GM21447 (cell line): ENCODE results near the gene SAC3D1.
"Not testable (repeated sequence)": the region's sequence is repeated elsewhere in the genome, so short reads cannot be mapped to it uniquely, and the experiment has no call there.

Experiments used
- ATAC-seq: cut with Tn5 transposase; IDR thresholded peaks from one replicate; pipeline ENCODE4 v1.9.1; 2021; ENCODE audit not compliant: unreplicated experiment

The SAC3D1 gene

DNA sequence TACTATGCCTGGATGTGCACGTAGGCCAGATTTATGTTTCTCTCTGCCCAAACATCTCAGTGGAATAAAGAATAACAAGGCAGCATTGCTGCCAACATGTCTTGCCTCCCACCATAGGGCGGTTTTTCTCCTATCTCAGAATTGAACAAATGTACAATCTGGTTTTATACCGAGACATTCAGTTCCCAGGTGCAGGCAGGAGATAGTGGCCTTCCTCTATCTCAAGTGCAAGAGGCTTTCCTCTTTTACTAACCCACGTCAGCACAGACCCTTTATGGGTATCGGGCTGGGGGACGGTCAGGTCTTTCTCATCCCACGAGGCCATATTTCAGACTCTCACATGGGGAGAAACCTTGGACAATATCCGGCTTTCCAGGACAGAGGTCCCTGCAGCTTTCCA is 17.5 kb upstream of the SAC3D1 start:
- not testable (repeated sequence) for ATAC-seq

DNA sequence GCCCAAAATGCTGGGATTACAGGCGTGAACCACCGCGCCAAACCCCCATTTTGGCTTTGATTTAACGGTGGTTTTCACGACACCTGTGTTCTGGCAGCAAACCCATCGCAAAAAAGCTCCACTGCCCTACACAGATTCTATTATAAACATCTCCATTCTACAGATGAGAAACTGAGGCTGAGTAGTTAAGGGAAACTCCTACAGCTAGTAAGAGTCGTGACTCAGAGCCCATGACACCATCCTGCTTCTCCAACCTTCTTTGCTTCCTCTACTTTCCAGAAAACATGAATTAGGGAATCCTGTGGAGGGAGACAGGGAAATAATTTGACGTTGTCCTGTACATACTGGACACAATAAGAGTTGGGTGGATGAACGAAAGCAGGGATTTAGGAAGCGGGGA is 14.2 kb upstream of the SAC3D1 start:
- no peak for ATAC-seq

DNA sequence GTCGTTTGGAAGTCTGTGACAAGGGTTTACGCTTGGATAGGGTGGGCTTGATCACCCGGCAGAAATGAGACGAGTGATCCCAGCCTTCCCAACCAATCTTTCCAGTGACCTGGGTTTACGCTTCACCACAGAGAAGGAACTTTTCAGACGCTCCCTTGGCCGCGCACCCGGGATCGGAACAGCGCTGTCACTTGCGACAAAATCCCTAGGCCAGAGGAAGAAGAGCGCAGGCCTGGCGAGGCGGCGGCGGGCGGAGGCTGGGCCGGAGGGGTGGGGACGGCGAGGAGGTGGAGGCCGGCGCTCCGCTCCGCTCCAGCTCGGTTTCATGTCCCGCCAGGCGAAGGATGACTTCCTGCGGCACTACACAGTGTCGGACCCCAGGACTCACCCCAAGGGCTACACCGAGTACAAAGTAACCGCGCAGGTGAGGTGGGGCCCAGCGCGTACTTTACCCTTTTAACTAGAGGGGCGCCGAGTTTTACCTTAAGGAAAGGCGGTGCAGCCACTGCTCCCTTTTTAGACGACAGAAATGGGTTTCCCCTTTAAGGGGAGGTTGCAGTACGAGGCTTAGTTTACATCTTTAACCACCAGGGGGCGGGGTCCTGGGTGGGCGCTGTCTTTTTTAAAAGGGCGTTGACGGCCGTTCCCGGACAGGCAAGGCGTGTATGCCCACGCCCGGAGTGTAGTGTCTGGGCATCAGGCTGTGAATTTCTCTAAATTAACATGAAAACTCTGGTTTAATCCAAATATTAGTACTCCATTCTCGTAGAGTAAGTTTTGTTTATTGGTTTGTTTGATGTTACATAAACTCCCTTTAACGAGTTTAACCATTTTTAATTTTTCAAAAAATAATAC is 13.6 kb upstream of the SAC3D1 start, which contains the start of gene SNX15:
Gene SNX15, plus strand, starts transcription at position 227 of the 855 bp plus-strand sequence. Its CDS starts 99 bp downstream, at position 326.
- peak; percentile 78 for ATAC-seq

DNA sequence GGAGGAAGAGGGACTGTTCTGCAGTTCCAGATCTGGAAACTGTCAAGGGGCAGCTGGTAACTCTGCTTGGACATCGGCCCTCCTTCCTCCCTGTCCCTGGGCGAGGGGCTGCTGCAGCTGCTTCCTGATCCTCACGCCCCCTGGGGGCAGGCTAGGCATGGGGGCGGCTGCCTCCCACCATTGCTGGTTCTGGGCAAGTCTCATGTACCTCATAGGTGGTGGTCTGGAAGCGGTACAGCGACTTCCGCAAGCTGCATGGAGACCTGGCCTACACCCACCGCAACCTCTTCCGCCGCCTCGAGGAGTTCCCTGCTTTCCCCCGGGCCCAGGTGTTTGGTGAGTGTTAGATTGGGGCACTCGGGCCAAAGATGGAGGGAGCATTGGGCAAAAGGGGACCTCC is 8.8 kb upstream of the SAC3D1 start:
- no peak for ATAC-seq

DNA sequence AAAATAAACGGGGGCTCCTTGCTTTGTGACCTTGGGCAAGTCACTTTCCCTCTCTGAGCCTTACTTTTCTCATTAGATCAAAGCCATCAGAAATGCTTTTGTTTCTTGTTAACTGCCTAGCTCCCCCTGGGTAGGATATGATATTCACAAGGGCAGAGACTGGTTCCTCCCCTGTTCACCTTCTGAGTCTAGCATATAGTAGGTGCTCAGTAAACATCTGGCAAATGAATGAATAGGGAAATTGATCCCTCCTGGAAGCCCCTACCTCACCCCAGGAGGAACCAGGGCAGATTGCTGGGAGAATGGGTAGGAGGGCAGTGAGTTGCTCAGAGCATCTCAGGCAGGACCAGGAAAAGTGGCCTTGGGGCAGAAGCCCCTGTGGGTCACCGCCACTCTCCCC is 6.6 kb upstream of the SAC3D1 start:
- ATAC-seq: no peak

DNA sequence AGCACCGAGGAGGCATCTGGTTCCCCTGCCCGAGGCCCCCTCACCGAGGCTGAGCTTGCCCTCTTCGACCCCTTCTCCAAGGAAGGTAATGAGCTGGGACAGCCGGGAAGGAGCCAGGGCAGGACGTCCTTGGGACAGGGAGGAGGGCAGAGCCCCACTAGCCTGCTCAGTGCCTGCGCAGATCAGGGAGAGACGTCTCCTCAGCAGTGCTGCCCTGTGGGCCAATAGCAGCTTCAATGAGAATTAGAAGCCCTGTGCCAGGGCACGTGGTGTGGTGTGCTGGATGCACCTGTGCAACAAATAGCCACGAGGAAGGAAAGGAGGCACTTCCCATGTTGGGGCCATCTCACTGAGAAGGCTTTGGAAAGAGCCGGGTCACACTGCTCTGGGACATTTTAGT is 5.4 kb upstream of the SAC3D1 start:
- ATAC-seq: no peak

DNA sequence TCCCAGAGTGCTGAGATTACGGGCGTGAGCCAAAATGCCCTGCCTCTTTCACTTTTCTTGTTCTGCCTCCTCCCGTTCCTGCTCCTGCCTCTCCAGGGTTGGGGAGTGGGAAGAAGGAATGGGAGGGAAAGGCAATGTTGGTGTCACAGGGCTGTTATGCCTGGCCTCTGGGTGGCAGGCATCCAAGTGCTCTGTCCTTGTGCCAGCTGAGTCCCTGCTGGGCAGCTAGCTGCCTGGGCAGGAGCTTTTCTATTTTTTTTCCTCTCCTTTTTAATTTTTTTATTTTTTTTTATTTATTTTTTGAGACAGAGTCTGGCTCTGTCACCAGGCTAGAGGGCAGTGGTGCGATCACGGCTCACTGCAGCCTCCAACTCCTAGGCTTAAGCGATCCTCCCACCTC is 4.1 kb upstream of the SAC3D1 start:
- ATAC-seq: no peak

DNA sequence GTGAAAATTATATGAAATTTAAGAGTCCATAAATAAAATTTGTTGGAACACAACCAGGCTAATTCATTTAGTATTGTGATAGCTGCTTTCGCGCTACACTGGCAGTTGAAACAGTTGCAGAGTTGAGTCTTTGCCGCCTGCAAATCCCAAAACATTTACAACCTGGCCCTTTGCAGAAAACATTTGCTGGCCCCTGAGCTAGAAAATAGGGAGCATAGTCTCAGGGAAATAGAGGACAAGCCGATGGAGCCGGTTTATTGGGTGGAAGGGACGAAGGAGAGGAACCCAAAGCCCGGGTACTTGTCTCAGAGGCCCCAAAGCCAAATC is 527 bp upstream of the SAC3D1 start:
- no peak for ATAC-seq

DNA sequence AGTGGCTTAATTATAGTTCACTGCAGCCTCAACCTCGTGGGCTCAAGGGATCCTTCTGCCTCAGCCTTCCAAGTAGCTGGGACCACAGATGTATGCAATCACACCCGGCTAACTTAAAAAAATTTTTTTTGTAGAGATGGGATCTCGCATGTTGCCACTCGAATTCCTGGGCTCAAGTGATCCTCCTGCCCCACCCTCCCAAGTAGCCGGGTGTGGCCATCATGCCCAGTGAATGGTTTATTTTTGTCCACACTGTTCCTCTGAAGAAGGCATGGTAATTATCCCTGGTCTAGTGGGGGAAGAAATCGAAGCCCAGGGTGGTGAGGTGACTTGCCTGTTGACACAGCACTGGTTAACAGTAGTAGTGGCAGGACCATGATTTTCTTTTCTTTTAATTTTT is 1.9 kb downstream of the SAC3D1 start:
- no peak for ATAC-seq

DNA sequence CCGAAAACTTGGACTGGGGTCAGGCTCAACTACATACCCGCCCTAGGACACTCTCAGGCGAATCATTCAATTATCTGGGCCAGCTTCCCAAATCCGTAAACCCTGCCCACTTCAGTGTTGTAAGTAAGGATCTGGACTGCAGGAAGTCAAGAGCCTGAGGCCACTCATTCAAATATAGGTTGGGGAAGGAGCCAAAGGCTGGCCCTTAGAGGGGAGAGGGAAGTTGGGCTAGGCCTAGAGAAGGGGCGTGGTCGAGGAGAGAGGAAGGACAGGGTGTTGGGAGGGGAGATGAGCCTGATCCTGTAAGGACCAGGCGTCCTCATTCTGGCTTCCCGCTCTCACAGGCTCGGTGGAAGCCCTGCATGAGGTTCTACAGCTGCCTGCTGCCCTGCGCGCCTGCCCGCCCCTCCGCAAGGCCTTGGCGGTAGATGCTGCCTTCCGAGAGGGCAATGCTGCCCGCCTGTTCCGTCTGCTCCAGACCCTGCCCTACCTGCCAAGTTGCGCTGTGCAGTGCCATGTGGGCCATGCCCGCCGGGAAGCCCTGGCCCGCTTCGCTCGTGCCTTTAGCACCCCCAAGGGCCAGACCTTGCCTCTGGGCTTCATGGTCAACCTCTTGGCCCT is 3.0 kb downstream of the SAC3D1 start:
- no peak for ATAC-seq

DNA sequence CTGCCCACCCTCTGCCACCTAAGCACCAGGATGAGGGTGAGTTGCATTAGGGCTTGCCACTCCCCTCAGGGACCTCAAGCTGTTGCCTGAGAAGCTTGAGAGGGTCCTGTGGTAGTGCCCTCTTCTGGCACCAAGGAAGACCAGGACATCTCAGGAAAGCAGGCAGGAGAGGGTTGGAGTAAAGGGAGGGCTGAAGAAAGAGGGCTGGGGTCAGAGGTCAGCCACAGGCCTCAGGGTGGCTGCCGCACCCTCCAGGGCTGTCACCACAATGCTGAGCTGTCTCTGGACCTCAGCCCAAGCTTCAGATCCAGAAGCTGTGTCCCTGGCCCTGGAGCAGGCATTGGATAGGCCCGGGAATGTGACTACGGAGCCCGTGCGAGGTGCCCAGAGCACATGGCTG is 4.1 kb downstream of the SAC3D1 start:
- ATAC-seq: no peak

DNA sequence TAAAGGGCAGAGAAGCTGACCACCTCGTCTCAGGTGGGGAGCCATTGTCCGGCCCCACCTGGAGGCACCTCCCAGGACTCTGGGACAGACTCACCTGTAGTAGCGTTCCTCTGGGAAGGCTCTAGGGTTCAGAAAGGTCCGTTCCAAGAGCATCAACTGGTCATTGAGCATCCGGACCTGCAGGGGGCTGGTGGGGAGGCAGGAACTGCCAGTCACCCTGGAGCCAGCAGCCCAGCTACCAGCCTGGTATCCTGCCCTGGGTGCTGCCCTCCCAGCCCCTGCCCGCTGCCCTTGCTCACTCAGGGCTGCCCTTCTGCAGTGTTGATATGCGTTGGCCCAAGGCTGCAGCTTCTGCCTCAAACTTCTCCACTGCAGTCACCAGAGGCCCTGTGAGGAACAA is 4.7 kb downstream of the SAC3D1 start:
- ATAC-seq: no peak

DNA sequence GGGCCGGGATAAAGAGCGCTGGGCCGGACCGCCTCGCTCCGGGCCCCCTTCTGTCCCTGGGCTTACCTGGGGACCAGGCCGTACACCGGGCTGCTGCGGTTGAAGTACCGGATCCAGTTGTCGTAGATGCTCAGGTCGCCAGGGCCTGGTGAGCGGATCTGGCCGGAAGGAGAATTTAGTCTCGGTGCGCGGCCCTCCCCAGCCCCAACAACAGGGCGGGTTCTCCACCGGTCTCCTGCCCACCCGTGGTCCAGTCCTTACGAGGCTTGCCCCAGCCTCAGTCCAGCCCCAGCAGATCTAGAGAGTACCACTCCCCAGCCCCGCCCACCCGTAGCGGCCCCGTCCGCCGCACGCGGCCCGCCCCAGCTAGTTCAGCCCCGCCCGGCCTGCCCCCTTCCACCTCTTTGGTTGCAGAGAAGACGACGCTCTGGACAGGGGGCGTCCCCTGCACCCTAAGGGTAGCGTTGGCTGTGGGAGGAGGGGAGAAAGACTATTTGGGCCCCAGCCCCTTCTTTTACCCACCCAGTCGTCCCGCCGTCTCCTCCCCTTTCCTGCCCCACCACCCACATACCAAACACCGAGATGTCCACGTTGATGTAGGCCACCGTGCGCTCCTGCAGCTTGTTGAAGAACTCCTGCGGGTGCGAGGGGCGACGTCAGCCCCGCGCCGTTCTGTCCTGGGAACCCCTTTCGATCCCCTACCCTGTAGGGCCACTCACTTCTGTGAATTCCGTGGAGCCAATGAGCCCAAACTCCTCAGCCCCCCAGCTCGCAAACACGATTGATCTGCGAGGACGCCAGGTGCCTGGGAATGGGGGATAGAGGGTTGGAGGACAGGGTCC is 6.8 kb downstream of the SAC3D1 start:
- no peak for ATAC-seq

DNA sequence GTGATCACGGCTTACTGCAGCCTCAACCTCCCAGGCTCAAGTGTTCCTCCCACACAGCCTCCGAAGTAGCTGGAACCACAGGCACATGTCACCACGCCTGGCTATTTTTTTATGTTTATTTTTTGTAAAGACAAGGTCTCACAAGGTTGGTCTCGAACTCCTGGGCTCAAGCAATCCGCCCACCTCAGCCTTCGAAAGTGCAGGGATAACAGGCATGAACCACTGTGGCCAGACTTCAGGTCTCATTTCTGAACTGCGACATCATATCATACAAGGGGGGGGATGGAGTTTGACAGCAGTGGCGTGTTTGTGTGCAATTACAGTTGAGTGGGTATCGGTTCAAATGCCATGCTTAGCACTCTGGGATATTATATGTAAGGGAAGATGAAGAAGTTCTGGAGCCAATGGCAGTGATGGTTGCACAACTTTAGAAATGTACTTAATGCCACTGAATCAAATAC is 10.4 kb downstream of the SAC3D1 start:
- no peak for ATAC-seq

DNA sequence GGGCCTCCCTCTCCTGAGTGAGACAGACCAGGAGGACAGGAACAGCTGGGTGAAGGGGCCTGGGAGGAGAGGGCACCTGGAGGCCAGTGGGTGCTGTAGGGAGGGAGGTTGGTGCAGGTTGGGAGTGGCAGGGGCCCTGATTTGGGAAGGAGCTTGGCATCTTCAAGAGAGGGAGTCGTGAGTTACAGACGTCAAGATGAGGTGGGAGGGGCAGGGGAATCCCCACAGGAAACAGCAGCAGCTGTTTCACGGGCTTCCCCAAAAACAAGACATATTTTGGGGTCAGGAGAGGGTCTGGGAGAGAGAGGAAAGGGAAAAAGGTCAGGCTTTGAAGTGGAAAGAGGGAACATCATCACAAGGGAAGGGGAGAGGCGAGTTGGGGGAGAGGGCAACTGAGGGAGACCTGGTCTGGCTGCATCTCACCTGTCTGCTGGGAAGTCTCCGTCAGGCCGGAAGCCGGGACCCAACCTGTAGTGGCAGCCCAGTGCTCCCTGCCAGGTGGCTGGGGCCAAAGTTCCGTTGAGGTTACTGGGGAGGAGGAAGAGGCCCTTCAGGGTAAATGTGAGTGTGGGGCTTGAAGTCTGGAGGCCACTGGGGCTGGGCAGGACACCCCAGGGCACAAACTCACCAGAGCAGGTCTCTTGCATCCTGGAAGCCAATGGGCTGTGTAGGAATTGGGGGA is 13.0 kb downstream of the SAC3D1 start:
- no peak for ATAC-seq

DNA sequence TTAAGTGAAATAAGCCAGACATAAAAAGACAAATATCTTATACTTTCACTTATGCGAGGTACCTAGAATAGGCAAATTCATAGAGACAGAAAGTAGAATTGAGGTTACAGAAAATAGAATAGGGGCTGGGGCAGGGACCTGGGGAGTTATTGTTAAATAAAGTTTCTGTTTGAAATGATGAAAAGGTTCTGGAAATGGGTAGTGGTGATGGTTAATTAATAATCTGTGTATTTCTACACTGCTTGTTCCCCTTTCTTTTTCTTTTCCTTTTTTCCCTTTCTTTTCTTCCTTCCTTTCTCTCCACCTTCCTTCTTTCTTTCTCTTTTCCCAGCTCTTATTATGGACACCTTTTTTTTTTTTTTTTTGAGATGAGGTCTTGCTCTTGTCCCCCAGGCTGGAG is 14.5 kb downstream of the SAC3D1 start:
- no peak for ATAC-seq

DNA sequence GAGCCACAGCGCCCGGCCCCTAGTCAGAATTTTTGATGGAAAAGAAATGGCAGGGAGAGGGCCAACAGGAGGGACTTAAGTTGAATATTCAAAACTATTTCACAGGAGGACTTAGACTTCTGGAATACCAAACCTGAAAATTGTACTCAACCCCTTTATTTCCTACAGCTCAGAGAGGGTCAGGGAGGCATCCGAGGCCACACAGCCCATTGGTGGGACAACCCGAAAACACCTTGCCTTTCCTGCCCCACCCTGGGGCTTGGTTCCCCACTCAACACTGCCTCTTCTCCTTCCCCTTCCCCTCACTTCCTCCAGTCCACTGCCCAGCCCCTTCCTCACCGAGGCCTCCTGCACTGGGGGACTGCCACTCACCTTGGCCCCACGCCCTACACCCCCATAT is 16.0 kb downstream of the SAC3D1 start:
- no peak for ATAC-seq

DNA sequence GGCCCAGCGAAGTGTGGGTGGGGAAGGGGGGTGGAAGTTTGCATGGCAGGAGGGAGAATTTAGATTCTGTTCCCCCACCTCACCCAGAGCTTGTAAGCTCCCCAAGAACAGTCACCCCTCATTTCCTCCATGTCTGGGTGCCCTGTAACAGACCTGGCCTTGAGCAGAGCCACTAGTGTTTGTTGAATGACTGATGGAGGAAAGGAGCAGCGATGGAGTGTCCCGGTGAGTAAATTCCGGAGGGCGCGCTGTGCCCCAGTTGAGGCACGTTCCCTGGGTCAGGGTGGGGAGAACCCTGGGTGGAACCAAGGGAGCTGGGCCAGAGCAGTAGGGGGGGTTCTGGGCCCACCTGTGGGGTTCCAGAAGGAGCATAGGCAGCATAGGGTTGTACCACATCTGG is 16.5 kb downstream of the SAC3D1 start:
- ATAC-seq: no peak

DNA sequence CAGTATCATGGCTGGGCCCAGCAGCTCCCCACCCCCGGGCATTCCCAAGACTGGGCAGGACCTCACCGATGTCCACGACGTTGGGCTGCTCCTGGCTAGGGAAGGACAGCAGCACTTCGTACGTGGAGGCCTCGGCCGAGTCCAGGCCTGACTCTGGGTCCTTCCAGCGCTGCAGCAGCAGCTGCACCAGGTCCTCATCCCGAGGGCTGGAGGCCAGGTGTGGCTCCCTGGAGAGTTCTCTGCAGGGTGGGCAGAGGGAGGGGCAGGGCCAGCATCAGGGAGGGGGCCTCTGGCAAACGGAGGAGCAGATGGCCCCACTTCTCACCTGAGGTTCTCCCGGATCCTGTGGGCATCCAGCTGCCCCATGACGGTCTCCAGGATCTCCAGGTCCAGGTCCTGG is 17.0 kb downstream of the SAC3D1 start:
- ATAC-seq: no peak

DNA sequence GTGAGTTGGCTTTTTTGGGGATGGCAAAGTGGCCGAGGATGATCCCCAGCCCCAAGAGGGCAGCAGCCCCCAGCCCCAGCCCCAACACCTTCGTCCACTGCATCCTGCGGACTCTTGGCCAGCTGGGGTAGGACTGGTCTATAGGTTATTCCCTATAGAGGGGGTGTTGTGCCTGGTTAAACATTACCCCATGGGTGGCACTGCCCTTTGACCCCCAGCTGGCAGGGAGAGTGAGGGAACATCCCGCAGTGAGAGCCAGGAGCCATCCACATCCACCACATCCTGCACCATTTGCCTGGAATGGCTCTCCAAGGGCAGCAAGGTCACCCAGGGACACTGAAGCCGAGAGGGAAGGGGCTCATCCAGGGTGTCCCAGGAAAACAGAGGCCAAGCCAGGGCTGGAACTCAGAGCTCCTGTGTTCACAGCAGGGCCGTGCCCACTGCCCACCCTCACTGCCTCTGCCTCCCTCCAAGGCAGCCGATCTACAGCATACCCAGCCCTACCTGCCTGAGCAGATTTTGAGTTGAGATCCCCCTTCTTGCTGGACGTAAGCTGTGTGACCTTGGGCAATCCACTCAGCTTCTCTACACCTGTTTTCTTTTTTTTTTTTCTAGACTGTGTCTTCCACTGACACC is 17.5 kb downstream of the SAC3D1 start, which contains the start of gene NAALADL1:
Gene NAALADL1, minus strand, starts transcription at position 135 of the 636 bp plus-strand sequence. Its CDS starts 32 bp downstream, at position 103.
- ATAC-seq: no peak

DNA sequence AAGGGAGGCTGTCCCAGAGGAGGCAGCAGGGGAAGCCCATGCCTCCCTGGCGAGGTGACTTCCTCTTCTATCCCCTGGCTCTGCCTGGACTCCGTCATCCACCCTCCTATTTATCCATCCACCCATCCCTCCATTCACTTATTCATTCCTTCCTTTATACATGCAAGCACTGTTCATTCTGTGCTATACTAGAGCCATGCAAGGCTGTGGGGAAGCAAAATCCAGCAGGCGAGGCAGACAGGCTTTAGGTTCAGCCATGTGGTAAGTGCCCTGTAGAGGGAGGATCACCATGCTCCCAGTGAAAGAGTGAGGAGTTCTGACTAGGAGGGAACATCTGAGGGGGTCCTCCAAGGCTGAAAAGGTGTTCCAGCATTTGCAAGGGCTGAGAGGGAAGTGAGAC is 18.5 kb downstream of the SAC3D1 start:
- no peak for ATAC-seq
